Activated CD4-positive, alpha-beta T cell treated with anti-CD3 and anti-CD28 coated beads, Interleukin-2, amount 50 U/mL, for 24 hours (primary cell): ENCODE data around the gene DUSP28.

Experiments used
- DNase-seq, 2 donors: peaks; one replicate each; pipeline ENCODE4 v3.0.0-alpha.2; 2020; ENCODE audit warnings: low read depth in 1 of 2, low spot score in 1 of 2

DUSP28 gene

GRCh38 chr2:240585681-240586197 is 25.6 kb downstream of the DUSP28 start:
- no peak for DNase-seq

- DNase-seq: peak; percentile 87 to 94
Observed at GRCh38 chr2:240586198-240586918, 26.2 kb downstream of the DUSP28 start, which contains the start of gene CAPN10. TSS of gene CAPN10 (plus strand) at chr2:240586734. CDS start at chr2:240586912, 178 bp downstream.

- peak in 1 of 2 donors; percentile 30 for DNase-seq
Observed at GRCh38 chr2:240586919-240587800, 27.0 kb downstream of the DUSP28 start.

GRCh38 chr2:240588006-240588655 is 28.0 kb downstream of the DUSP28 start:
- DNase-seq: no peak

GRCh38 chr2:240588669-240589068 is 28.5 kb downstream of the DUSP28 start:
- DNase-seq: no peak

- DNase-seq: no peak
Observed at GRCh38 chr2:240589375-240589774, 29.2 kb downstream of the DUSP28 start.

- DNase-seq: no peak
Observed at GRCh38 chr2:240589850-240590525, 29.8 kb downstream of the DUSP28 start.

- DNase-seq: no peak
Observed at GRCh38 chr2:240590681-240591111, 30.5 kb downstream of the DUSP28 start.

- no peak for DNase-seq
Observed at GRCh38 chr2:240591226-240591625, 31.1 kb downstream of the DUSP28 start.

- no peak for DNase-seq
Observed at GRCh38 chr2:240591784-240592183, 31.6 kb downstream of the DUSP28 start.

GRCh38 chr2:240593026-240593702 is 33.0 kb downstream of the DUSP28 start:
- no peak for DNase-seq

- DNase-seq: no peak
Observed at GRCh38 chr2:240593703-240594451, 33.7 kb downstream of the DUSP28 start.

- no peak for DNase-seq
Observed at GRCh38 chr2:240594511-240595380, 34.6 kb downstream of the DUSP28 start.

GRCh38 chr2:240595381-240596079 is 35.4 kb downstream of the DUSP28 start:
- peak in 1 of 2 donors; percentile 18 for DNase-seq

- DNase-seq: no peak
Observed at GRCh38 chr2:240596080-240596460, 35.9 kb downstream of the DUSP28 start.

- no peak for DNase-seq
Observed at GRCh38 chr2:240596491-240596931, 36.4 kb downstream of the DUSP28 start.

GRCh38 chr2:240597054-240597418 is 36.9 kb downstream of the DUSP28 start:
- no peak for DNase-seq
